Amniotic stem cell (primary cell): ENCODE measurements around the gene PLCB4.

Experiments
- DNase-seq: peaks from one replicate; lab custom pipeline; 2025; lab: John Stamatoyannopoulos, UW

PLCB4 gene

DNA sequence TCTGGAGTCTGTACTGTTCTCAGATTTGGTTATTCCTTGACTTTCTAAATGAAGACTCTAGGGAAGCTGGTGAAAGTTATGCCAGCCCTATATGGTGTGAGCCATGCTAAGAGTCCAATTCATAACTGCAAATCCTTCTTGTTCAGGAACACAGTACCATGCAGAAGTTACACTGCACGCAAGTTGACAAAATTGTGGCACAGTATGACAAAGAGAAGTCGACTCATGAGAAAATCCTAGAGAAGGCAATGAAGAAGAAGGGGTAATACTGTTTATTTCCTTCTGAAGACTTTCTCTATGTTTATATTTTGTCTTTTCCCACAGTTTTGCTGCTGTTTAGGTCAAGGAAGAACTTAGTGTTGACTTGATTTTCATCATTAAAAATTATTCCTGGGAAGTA, 384.3 kb downstream of the PLCB4 start:
- DNase-seq, result no peak

GRCh38 chr20:9454791-9455190, 385.9 kb downstream of the PLCB4 start:
- no peak for DNase-seq

- no peak for DNase-seq
Measured at GRCh38 chr20:9457136-9457535, 388.2 kb downstream of the PLCB4 start.

DNA sequence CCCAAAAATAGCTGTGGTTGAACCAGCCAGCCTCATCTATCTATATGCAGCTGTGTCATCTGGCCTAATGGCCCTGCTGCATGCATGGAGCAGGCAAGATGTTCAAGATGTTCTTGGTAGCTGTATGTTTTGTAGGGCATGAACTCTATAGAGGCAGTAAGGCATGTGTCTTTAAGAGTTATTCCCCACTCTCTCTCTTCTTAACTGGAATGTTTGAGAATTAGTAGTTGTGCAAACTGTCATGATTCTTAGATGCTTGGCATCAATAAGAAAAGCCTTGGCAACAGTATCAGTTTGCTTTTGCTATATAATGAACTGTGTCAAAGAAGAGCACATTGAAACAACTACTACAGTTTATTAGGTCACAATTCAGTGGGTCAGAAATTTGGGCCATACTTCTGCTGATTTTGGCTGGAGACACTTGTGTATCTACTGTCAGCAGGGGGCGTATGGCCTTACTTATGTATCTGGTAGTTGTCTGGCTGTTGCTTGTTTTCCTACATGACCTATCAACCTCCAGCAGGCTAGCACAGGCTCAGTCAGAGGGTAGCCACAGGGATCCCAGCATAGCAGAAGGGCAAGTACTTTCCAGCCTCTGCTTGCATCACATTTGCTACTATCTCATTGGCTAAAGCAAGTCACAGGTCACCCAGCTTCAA, 389.4 kb downstream of the PLCB4 start:
- DNase-seq, result no peak

- DNase-seq, result no peak
Measured at GRCh38 chr20:9460518-9460917, 391.6 kb downstream of the PLCB4 start.

- no peak for DNase-seq
Measured at GRCh38 chr20:9467995-9468394, 399.1 kb downstream of the PLCB4 start.

GRCh38 chr20:9474835-9475415, 406.0 kb downstream of the PLCB4 start:
- DNase-seq, result no peak

DNA sequence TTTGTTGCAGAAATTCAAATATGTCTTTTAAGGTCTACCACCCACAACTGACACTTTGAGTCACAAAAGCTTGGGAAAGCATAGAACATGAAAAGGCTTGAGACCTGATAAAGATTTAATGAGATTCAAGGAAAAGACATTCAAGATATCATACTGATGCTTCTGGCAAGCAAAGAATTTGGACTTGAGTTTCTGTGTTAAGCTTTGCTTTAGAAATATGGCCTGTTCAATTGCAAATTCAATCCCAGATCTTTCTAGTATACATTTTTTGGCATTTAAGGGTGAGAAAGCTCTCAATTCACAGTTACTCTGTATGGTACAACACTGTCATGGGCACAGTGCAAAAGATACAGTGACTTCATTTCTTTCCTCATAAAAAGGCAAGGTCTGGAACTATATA, 406.6 kb downstream of the PLCB4 start:
- no peak for DNase-seq

DNA sequence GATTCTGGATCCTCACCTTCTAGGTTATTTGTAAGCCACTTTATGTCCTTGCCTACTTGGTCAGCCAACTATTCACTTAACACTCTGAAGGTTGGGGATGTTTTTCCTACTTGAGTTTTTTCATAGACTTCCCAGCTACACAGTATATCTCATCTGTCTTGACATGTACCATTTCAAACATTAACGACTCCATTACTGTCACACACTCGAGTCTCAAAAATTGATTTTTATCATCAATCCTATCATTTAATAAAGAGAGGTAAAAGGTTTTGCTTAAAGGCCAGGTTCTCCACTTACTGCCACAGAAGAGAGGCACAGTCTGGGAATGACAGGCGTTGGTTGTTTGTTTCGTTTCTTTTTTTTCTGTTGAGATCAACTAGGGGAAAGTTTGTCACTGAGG, 407.3 kb downstream of the PLCB4 start:
- no peak for DNase-seq

DNA sequence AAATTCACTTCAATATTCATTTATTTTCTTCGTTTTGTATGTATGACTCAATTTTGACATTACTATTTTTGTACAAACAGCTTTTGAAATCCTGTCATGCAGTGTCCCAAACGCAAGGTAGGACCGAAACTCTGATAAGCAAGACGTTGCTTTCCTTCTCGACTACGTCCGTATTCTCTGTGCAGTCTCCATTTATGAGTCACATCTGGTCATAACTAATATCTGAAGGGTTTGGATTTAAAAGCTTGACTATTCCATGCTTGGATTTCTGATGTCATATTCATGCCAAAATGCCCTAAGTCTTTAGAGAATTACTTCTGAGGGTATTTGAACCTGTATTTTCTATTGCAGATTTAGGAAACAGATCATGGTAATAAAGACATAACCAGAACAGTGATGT, 407.8 kb downstream of the PLCB4 start:
- DNase-seq, result no peak

GRCh38 chr20:9478771-9479170, 409.9 kb downstream of the PLCB4 start:
- DNase-seq, result no peak

DNA sequence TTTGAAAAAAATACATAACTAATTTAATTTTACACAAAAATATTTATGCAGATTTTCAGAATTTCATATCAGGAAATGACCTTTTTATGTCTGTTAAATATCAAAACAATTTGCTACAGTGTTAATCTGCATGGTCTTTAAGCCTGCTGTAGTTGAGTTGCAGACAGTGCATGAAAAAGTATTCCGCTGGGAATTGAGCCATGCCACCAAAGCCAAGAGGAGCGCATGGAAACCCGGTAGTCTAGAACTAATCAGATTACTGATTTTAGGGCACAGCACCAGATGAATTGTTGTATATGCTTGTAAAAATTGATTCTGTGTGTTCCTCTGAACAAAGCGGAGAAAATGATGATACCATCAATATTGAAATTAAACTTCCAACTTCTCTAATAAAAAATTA, 411.2 kb downstream of the PLCB4 start:
- DNase-seq, result no peak

DNA sequence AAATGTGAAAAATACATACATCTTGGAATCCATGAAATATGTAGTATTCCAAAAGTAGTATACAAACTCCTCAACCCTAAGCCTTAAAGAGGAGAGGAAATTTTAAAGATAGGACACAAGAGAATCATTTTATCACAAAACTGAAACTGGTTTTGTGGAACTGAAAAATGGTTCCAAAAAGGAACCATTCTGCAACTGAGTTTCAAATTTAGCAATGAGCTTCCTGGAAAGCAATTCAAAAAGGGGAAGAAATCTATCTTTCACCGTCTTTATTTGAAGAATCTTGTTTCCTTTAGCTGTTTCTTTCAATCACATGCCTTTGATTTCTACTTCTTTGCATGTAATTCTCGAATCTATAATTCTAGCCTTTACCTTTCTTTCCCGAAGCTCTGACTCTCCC, 413.3 kb downstream of the PLCB4 start:
- DNase-seq, result no peak

GRCh38 chr20:9483131-9483530, 414.2 kb downstream of the PLCB4 start:
- no peak for DNase-seq

DNA sequence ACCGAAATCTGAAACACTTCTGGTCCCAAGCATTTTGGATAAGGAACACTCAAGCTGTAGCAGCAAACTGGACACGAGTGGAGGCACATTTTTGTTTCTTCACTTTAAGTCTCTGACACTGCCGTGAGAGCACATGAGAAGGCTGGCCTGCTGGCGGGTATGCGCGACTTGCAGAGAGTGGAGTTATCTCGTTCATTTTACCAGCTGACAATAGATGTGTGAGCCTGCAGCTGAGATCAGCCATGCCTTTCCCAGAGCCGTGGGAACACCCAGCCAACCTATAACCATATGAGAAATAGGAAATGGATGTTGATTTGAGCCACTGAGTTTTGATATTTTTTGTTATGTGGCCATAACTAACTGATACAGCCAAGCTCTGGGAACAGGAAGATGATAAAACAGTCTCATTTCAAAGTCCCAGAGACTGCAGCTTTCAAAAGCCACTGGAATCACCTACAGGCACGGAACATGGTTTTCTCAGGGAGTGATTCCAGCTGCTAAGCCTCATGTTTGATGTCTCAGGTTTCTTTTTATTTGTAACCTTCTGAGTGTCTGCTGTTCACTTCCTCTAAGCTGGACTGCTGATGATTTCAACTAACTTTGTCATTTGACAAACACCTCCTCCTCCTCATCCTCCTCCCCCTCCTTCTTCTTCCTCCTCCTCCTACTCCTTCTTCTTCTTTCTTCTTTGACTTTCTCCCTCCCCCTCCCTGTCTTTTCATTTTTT, 416.9 kb downstream of the PLCB4 start:
- no peak for DNase-seq

DNA sequence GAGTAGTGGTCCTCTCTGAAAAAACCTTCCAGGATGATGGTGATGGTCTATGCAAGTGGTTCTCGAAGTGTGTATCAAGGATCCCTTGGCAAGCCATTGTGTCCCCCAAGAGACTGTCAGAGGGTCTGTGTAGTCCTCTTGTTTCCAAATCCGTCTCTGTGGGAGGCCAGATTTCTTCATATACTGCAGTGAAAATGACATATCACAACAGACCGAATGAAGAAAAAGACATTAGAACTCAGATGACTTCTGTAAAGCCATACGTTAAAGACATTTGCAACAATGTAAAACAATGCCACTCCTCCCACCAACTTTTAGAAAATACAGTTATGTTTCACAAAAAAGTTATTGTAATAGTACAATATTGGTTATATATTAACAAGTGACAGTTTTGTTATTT, 418.3 kb downstream of the PLCB4 start:
- no peak for DNase-seq

DNA sequence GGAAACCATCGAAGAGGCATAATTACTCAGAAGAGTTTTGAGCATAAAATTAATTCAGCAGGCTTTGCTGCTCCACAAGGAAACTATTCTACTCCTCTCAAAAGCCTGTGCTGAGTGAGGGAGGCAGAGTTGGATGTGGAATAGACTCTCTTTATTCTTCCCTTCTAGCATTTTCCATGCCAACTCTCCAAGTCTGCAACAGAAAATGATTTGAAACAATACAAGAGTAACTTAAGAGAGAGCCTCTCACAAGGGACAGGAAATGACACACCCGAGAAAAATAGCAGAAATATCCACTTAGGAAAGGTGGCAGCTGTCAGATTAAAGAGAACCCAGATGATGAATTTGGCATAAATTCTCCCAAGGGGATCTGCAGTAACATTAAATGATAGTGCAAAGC, 419.2 kb downstream of the PLCB4 start:
- no peak for DNase-seq

GRCh38 chr20:9490161-9490560, 421.3 kb downstream of the PLCB4 start:
- DNase-seq, result no peak

- no peak for DNase-seq
Measured at GRCh38 chr20:9490631-9491030, 421.7 kb downstream of the PLCB4 start.

GRCh38 chr20:9491324-9491723, 422.4 kb downstream of the PLCB4 start:
- no peak for DNase-seq

DNA sequence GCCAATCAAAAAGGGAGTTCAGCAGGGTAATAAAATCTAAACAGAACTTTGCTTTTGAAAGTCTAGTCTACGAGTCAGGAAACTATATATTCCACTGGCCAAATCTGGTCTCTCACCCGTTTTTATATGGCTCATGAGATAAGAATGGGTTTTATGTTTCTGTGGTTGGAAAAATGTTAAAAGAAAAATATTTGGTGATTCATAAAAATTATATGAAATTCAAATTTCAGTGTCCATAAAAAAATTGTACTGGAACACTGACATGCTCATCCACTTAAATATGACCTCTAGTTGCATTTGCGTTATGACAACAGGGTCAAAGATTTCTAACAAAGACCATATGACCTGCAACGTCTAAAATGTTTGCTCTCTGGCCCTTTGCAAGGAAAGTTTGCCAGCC, 423.2 kb downstream of the PLCB4 start:
- DNase-seq, result no peak

- DNase-seq, result no peak
Measured at GRCh38 chr20:9493803-9494202, 424.9 kb downstream of the PLCB4 start.

- no peak for DNase-seq
Measured at GRCh38 chr20:9495701-9496100, 426.8 kb downstream of the PLCB4 start.

DNA sequence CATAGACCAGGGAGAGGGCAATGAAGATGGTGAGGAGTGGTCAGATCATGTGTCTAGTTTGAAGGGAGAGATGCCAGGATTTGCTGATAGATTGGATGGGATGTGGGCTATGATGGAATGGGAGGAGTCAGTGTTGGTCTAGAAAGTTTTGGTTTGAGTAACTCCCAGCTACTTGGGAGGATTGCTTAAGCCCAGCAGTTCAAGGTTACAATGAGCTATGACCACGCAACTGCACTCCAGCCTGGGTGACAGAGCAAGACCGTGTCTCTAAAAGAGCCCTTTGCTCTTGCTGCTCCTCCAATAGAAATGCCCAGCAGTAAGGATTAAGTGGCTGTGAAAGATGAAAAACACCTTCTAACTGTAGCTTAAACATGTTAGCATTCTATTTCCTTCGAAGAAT, 427.3 kb downstream of the PLCB4 start:
- no peak for DNase-seq
